ENCODE data around the gene C19orf33.

Gene C19orf33

DNA sequence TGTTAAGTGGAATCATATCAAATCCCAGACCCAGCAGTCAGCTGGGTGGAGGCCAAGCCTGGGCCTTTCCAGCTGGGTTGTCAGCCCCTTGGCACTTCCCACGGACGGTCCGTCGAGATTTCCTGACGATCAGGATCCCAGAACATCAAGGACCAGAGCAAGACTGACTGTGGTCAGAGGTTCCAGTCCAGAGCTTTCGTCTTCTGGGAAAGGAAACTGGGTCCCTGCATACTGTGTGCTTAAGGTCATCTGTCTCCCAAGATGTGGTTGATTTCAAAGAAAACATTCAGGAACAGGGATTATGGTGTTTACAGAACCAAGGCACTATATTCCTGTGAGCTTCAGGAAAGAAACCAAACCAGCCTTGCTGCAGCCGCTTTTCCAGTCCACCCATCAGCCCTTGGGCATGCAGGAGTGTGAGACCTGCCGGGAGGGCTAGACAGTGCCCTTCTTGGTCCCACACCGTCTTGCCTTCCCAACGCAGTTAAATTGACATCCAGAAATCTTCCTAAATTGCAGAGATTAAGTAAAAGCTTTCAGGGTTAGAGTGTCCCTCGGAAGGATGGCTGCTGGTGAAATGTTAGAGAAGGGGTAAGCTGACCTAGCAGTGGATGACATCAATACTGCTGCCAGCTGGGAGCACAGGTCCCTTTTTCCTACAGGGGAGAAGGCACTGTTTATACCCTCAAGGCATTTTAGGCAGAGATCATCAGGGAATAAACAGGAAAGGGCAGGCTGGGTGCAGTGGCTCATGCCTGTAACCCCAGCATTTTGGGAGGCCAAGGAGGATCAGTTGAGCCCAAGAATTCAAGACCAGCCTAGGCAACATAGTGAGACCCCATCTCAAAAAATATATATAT, 5.0 kb upstream of the C19orf33 start:
- Histone ChIP-seq H3K9me3 (ENCODE audit: insufficient read depth, low read length) (no peaks in the 10 kb centered on the region), H3K27me3 (ENCODE audit: low read depth, low read length) (no peaks in the 10 kb centered on the region), H4K20me1 (ENCODE audit: insufficient read depth, low read length) (no peaks in the 10 kb centered on the region), H3K79me2 (ENCODE audit: low read length) (no peaks in the 10 kb centered on the region), H3K36me3 (replicated peaks; ENCODE audit: low read depth, low read length) (no peaks in the 10 kb centered on the region), H3K4me2 (ENCODE audit: low read length) (no peak overlapping the region), H3K4me3 (ENCODE audit: low read length) (no peak overlapping the region), H3K9ac (ENCODE audit: low read length) (no peak overlapping the region), H2AFZ (ENCODE audit: low read depth, low read length) (no peak overlapping the region), H3K4me1 (ENCODE audit: low read length) (no peaks in the 10 kb centered on the region), H3K27ac (ENCODE audit: low read length) (no peak overlapping the region)
- TF ChIP-seq EZH2phosphoT487 (IDR thresholded peaks at IDR 0.05; ENCODE audit: low read depth) = no peak
- TF ChIP-seq, protein P1, sequence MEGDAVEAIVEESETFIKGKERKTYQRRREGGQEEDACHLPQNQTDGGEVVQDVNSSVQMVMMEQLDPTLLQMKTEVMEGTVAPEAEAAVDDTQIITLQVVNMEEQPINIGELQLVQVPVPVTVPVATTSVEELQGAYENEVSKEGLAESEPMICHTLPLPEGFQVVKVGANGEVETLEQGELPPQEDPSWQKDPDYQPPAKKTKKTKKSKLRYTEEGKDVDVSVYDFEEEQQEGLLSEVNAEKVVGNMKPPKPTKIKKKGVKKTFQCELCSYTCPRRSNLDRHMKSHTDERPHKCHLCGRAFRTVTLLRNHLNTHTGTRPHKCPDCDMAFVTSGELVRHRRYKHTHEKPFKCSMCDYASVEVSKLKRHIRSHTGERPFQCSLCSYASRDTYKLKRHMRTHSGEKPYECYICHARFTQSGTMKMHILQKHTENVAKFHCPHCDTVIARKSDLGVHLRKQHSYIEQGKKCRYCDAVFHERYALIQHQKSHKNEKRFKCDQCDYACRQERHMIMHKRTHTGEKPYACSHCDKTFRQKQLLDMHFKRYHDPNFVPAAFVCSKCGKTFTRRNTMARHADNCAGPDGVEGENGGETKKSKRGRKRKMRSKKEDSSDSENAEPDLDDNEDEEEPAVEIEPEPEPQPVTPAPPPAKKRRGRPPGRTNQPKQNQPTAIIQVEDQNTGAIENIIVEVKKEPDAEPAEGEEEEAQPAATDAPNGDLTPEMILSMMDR (IDR thresholded peaks at IDR 0.05; ENCODE audit: low read depth, low read length) = no peak

DNA sequence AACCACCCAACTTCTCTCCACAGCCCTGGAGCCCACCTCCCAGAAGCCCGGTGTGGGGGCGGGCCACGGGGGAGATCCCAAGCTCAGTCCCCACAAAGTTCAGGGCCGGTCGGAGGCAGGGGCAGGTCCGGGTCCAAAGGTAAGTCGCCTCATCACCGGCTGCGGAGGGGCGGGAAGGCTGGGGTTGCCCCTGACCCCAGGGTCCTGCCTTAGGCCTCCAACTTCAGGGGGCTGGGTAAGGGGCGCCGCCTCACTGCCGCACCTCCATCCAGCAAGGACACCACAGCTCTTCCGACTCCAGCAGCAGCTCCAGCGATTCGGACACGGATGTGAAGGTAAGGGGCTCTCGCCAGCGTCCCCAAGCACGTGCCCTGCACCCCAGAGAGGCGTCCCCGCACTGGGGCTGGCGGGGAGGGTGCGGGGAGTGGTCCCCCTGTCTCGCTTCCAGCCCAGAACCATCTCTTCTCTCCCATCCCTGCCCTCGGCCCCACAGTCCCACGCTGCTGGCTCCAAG, 358 bp downstream of the C19orf33 start:
- Histone ChIP-seq H3K27me3 (ENCODE audit: low read depth, low read length) (no peaks in the 10 kb centered on the region), H2AFZ (ENCODE audit: low read depth, low read length) (no peak overlapping the region), H3K9me3 (ENCODE audit: insufficient read depth, low read length) (no peaks in the 10 kb centered on the region), H3K4me3 (ENCODE audit: low read length) (no peak overlapping the region), H3K9ac (ENCODE audit: low read length) (no peak overlapping the region), H3K79me2 (ENCODE audit: low read length) (no peaks in the 10 kb centered on the region), H3K27ac (ENCODE audit: low read length) (no peak overlapping the region), H3K4me1 (ENCODE audit: low read length) (no peaks in the 10 kb centered on the region), H4K20me1 (ENCODE audit: insufficient read depth, low read length) (peaks cover 4% of the 10 kb centered on the region; the same call in 1 of the 2 replicates), H3K4me2 (ENCODE audit: low read length) (no peak overlapping the region), H3K36me3 (replicated peaks; ENCODE audit: low read depth, low read length) (peaks cover 6% of the 10 kb centered on the region)
- TF ChIP-seq, protein P1 (IDR thresholded peaks at IDR 0.05; ENCODE audit: low read depth, low read length) = no peak
- TF ChIP-seq EZH2phosphoT487 (IDR thresholded peaks at IDR 0.05; ENCODE audit: low read depth) = no peak

DNA sequence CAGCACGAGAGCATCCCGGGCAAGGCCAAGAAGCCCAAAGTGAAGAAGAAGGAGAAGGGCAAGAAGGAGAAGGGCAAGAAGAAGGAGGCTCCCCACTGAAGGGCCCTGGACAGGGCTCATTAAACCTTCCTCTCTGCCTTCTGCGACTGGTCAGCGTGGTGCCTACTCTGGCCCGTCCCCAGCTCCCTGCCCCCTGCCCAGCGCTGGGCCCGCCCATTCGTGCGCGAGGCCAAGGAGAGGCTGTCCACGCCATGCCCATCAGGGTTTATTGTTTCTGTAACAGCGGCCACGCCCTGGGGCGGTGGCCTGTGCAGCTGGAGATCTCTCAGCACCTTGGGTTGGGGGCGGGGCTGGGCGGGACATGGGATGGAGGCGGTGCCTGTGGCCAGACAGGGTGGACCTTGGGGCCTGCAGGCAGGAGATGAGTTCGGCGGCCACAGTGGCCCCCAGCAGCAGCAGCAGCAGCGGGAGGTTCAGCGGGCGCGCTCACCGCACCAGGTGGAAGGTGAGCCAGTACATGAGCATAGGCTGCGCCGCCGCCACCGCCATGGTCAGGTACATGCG, 897 bp downstream of the C19orf33 start:
- Histone ChIP-seq H3K36me3 (replicated peaks; ENCODE audit: low read depth, low read length) (peaks cover 6% of the 10 kb centered on the region), H3K79me2 (ENCODE audit: low read length) (no peaks in the 10 kb centered on the region), H3K27ac (ENCODE audit: low read length) (no peak overlapping the region), H4K20me1 (ENCODE audit: insufficient read depth, low read length) (peaks cover 4% of the 10 kb centered on the region; the same call in 1 of the 2 replicates), H3K9me3 (ENCODE audit: insufficient read depth, low read length) (no peaks in the 10 kb centered on the region), H3K4me3 (ENCODE audit: low read length) (no peak overlapping the region), H2AFZ (ENCODE audit: low read depth, low read length) (no peak overlapping the region), H3K27me3 (ENCODE audit: low read depth, low read length) (no peaks in the 10 kb centered on the region), H3K9ac (ENCODE audit: low read length) (no peak overlapping the region), H3K4me2 (ENCODE audit: low read length) (no peak overlapping the region), H3K4me1 (ENCODE audit: low read length) (no peaks in the 10 kb centered on the region)
- TF ChIP-seq, protein P1 (IDR thresholded peaks at IDR 0.05; ENCODE audit: low read depth, low read length) = no peak
- TF ChIP-seq EZH2phosphoT487 (IDR thresholded peaks at IDR 0.05; ENCODE audit: low read depth) = no peak

DNA sequence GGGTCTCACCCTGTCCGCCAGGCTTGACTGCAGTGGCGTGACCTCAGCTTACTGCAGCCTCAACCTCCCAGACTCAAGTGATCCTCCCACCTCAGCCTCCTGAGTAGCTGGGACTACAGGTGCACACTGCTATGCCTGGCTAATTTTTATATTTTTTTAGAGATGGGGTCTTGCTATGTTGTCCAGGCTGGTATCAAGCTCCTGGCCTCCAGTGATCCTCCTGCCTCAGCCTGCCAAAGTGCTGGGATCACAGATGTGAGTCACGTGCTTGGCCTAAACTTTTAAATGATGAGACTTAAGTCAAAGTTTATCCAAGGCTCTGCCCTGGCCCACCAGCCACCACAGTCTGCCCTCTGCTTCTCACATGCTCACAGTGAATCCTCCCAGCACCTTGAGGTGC, 2.2 kb downstream of the C19orf33 start:
- Histone ChIP-seq H3K4me1 (ENCODE audit: low read length) (no peaks in the 10 kb centered on the region), H3K9ac (ENCODE audit: low read length) (no peak overlapping the region), H4K20me1 (ENCODE audit: insufficient read depth, low read length) (peaks cover 4% of the 10 kb centered on the region; the same call in 1 of the 2 replicates), H3K4me2 (ENCODE audit: low read length) (no peak overlapping the region), H3K9me3 (ENCODE audit: insufficient read depth, low read length) (no peaks in the 10 kb centered on the region), H3K27ac (ENCODE audit: low read length) (no peak overlapping the region), H2AFZ (ENCODE audit: low read depth, low read length) (no peak overlapping the region), H3K36me3 (replicated peaks; ENCODE audit: low read depth, low read length) (peaks cover 6% of the 10 kb centered on the region), H3K4me3 (ENCODE audit: low read length) (no peak overlapping the region), H3K27me3 (ENCODE audit: low read depth, low read length) (no peaks in the 10 kb centered on the region), H3K79me2 (ENCODE audit: low read length) (no peaks in the 10 kb centered on the region)
- TF ChIP-seq, protein P1 (IDR thresholded peaks at IDR 0.05; ENCODE audit: low read depth, low read length) = no peak
- no peak for TF ChIP-seq EZH2phosphoT487 (IDR thresholded peaks at IDR 0.05; ENCODE audit: low read depth)
